Measurements from ENCODE around the gene ACAP1. TPM values are rescaled to one million over a fixed set of nuclear protein-coding genes. Genes with fewer than 3 reads are reported as not detected.
A peak's percentile ranks its signal among the peaks of the same experiment; 100 is the strongest.

Gene ACAP1
- polyA plus RNA-seq, 3 donors = 7.0 to 10.2 (median 9.8) TPM

DNA sequence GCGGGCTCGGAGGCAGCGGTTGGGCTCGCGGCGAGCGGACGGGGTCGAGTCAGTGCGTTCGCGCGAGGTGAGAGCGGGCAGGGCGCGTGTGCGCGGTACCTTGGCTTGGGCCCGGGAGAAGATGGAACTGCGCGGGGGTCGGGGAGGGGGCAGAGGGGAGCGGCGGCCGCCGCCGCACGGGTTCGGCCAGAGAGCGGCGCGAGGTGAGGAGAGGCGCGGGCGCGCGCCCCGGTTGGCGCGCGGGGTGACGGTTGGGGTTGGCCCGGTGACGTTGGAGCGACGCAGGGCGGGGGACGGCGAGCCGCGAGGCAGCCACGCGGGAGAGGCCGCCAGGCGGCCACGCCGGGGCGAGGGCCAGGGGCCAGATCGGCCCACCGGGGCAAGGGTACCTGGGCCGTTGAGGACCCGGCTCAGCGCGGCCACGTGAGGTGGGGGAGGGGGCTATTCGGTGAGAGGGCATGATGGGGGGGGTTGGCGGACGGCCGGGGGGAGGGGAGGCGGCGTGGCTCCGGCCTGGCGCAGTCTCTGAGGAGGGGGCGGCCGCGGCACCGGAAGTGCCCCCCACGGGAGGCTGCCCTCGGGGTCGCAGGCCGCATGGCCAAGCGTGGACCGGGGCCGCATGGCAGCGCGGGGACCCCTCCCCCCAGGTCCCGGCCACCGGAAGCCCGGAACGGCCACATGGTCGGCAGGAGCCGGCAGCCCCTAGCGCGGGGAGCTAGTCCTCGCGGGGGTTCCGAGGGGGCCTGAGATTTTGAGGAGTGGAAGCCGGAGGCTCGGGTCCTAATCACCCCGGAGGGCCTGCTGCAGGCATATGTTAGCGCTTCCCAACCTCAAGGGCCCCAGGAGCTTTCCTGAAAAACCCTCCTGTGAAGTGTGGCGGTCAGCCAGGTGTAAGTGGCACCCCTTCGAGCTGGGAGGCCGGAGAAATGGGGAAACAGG, 28.4 kb upstream of the ACAP1 start:
- DNase-seq = no peak

- no peak for DNase-seq
These were observed 27.5 kb upstream of the ACAP1 start for GRCh38 chr17:7308625-7309433.

GRCh38 chr17:7309628-7310027, 26.7 kb upstream of the ACAP1 start:
- no peak for DNase-seq

- no peak for DNase-seq
These were observed 25.1 kb upstream of the ACAP1 start for GRCh38 chr17:7311110-7311705.

- no peak for DNase-seq
These were observed 23.8 kb upstream of the ACAP1 start for GRCh38 chr17:7312432-7313087.

DNA sequence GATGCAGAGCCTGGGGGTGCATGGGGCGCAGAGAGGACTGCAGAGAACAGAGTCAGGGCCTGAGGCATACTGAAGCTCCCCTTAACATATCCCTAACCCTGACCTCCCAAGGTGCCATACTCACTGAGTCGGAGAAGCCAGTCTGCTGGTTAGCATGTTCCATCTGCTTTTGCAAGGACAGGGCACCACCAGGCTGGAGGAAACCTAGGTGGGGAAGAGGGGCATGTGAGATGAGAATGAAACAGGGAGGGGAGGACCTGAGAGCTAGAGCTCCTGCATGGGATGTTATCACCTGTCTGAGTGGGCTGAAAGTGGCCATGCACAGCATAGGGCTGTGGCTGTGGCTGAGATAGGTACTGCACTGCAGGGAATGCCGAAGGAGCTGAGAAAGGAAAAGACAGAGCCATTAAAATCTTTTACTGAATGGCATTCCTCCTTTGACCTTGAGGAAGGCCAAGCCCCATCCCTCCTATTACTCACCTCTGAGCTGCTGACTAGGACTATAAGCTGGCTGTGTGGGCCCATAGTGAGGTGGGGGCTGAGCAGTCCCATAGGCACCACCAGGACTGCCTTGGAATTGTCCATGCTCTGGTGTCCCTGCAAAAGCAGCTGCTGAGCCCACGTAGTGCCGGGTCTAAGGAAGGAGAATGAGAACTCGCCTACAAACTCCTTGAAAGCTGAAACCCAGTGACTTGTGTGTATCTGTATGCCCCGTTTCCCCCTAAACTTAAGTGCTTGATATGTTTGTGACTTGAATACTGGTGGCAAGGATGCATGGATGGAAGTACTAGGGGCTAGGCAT, 23.0 kb upstream of the ACAP1 start:
- no peak for DNase-seq

- no peak for DNase-seq
These were observed 22.2 kb upstream of the ACAP1 start for GRCh38 chr17:7313890-7314718.

DNA sequence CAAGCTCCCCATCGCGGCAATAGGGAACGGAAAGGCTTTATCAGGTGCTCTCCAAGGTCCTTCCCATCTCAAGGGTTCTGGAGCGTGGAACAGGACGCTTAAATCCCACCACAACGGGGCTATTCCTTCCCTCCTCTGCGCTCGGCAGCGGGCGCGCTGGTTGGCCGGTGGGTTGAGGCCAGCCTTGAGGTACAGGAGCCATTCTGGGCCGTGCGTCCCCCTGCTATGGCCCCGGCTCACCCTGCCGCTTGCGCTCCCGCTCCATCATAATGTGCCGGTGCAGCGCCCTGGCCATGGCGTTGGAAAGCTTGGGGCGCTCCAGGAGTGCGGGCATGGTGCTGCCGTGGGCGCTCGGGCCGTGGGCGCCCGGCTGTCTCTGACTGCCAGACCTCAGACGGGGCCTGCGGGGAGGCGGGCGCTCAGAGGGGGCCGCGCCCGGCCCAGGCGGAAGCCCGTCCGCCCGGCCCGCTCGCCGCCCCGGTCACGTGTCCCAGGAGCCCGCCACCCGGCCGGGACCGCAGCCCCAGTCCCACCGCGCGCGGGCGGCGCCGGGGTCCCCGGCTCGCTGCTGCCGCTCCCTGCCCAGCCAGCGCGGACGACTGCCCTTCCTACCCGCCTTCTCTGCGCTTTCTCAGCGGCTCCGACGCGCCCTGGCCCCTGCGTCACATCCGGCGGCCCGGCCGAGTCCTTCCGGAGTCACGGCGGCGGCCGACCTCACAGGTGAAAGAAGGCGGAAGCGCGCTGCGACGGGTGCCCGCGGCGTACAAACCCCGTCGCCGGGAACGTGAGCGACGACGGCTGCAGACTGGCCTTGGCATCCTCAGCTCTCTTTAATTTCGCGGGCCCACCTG, 21.4 kb upstream of the ACAP1 start, which contains the start of gene GPS2:
Gene GPS2, minus strand, starts transcription at position 642 of the 851 bp plus-strand sequence. Its CDS starts 308 bp downstream, at position 334.
- peak; percentile 89 for DNase-seq

DNA sequence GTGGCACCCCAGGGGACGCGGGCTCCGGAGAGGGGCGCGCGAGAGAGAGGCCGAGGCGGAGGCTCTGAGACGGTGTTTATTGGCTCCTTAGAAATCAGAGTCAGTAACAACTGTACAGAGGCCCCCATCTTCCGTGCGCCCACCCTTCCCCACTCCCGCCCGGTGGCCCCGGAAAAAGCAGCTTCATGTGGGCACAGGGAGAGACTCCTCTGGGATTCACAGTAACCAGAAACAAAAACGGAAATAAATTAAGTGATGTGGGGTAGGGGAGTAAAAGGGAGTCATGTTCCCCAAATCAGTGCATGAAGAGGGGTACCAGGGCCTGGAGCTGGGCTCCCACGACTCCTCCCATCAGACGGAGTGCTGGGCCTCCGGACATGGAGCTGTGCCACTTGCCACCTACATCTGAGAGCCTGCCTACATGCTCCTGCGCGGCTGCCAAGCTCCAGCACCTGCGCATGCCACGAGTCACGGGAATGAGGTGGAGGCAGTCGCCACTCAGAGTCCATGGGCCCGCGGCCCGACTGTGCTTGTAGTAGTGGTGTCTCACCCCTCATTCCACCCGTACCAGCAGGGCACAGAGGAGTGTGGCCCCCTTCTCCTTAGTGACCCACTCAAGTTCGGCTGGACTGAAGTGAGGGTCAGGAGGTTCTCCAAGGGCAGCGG, 20.6 kb upstream of the ACAP1 start:
- DNase-seq = no peak

GRCh38 chr17:7317161-7317803, 19.0 kb upstream of the ACAP1 start:
- no peak for DNase-seq

DNA sequence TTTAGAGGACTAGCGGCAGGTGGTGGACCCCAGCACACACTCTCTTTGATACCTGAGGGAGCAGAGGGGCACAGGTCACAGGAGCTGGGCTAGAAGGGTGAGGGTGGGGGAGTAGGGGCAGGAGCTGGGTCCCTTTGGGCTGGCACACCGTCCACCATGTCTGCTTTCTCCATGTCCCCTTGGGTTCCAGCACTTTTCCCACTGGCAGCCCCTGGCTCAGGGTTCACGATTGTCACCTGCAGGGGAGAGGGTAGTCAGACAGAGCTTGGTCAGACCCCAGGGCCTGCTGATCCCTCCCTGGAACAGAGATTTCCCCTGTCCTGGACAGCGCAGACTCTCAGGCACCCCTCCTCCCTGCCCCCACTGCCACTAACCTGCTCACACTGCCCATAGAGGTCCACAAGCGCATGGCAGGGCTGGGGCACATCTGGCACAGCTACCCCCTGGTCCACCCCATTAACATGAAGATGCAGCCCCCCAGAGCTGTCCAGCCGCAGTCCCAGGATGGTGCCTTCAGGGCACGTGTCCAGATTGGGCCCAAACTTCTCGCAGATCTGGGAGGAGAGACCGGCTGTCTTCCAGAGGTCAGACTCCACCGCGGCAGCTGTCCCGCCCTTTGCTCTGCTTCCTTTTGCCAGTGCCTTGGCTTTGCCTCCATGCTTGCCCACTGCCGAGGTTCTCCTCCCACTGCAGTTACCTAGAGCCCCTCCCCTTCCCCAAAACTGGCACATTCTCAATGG, 18.0 kb upstream of the ACAP1 start:
- no peak for DNase-seq

- no peak for DNase-seq
These were observed 14.9 kb upstream of the ACAP1 start for GRCh38 chr17:7321466-7321865.

DNA sequence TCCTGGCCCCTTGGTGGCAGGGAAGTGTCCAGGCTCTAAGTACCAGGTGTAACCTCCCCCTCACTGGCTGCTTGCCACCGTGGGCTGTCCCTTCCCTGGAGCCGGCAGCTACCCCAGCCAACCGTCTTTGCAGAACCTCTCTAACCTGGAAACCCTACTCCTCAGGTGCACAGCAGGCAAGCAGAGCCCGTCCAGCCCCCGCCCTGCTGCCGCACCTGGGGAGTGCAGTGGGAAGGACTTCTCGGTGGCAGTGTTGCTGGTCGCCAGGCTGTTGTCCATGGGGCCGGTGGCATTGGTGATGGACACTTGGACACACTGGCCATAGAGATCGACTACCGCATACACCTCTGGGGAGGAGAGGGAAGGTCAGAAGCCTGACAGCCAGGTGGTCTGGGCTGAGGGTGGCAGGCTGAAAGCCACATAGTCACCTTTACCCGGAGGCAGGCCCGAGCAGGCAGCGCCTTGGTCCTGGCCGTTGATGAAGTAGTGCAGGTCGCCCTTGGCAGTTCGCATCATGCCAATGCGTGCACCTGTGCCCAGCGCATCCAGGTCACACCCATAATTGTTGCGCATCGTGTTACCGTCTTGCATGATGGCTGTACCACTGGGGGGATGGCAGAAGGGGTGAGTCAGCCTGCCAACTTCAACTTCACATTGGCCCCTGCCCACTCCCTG, 13.7 kb upstream of the ACAP1 start:
- DNase-seq = no peak

DNA sequence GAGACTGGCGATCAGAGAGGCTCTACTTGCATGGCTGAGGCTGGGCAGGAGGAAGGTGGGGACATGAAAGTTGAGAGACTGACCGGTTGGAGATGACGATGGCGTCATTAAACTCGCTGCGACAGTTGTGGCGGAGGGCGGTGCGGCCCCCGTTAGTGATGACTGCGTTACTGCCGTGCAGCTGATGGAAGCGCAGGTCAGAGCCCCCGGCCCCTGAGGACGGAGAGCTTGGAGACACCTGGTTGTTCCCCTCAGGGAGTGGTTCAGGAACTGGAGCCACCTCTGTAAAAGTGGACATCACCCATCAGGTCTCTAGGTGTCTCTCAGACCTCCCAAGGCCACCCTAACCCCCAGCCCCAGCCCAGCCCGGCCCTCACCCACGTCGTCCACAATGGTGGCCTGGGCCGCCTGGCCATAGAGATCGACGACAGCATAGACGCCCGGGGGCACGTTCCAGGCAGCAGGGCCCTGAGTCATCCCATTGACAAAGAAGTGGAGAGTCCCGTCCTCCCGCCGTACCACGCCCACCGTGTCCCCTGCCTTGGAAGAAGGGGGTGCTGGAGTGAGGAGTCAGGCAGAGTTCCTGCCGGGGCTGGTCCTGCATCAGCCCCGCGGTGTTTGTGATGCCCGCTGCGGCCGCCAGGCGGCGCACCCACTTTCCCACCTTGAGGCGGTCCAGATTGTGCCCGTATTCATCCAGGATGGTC, 12.4 kb upstream of the ACAP1 start:
- no peak for DNase-seq

- no peak for DNase-seq
These were observed 11.9 kb upstream of the ACAP1 start for GRCh38 chr17:7324438-7324779.

DNA sequence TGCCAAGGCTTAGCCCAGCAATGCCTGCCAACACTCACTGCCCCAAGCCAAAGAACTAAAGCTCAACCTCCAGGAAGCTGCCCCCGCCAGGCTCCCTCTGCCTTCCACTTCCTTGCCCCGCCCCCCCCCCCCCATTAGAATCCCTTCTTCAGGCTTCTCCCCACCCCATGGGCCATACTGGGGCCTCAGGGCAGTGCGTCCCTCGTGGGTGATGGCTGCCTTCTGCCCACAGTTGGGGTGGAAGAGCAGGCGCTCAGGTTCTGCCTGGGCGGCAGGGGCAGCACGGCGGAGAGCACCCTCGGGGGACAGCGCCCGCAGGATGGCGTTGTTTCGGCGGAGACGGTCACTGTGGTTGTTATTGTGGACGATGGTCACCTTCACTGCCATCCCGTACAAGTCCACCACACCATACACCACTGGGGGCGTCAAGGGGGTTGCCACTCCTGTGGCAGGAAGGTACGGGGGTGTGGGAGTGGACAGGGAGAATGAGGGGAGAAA, 11.2 kb upstream of the ACAP1 start:
- DNase-seq = no peak
